ENCODE measurements around the gene PRDX6. TPM values are rescaled to one million over a fixed set of nuclear protein-coding genes. Genes with fewer than 3 reads are reported as not detected.

Gene PRDX6
- total and polyA plus RNA-seq, 10 of the 15 experiments (the other 5 are each of a cell fraction or from before 2014, with no cell fraction given): 70.7 to 230 (median 138) TPM

DNA sequence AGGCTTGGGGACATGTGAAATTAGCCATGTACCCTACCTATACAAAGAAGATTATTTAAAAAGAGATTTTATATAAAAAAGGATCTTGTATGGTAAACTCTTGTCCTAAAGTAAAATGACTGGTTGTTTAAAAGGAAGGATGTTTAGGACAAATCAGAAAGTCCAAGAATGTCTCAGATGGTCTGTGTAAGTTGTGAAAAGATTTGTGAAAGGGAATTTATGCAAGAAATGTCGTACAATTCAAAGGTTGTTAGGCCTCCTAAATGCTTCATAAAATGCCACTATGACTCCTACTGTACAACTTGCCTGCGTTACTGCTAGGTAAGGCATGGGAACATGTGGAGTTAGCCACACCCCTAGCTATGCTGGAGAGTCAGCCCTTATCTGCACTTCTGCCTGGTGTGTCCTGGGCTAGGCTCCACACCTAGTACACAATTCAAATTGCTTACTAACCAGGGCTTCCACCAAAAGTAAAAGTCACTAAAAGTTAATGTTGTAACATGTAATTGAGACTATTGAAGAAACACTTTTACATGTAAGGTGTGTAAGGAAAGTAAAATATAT, 19.7 kb downstream of the PRDX6 start:
- in situ Hi-C loops (cut with MboI) (no loop called here), intact Hi-C loops (cut with micrococcal nuclease; ENCODE audit: unreplicated experiment) (no loop called here)
- ATAC-seq (no peak), DNase-seq (ENCODE audit: low read depth, low spot score) (no peak), FAIRE-seq (no peak)
- H3K4me1 ChIP-seq (ENCODE audit: control insufficient read depth, insufficient read depth, low read length): no peaks in the 10 kb centered on the region
- ChIA-PET POLR2A (interaction anchor here (0.6 kb wide), 1 partner anchor 64 kb away, joined by 3 read pairs; no protein-coding TSS in a partner anchor), CTCF (interaction anchor here (1.0 kb wide), 1 partner anchor 9 kb away, joined by 3 read pairs; no protein-coding TSS in a partner anchor), SMC1A (ENCODE audit: uncharacterized antibody, unreplicated experiment) (no interaction called here), RAD21 (ENCODE audit: unreplicated experiment) (no interaction called here)
- no peak overlapping the region for H2AFZ ChIP-seq (ENCODE audit: control insufficient read depth, low read depth, low read length)
- no TSS peak for BruUV-seq (replicated peaks)
- H3K27me3 ChIP-seq (replicated peaks in 1 of 2; ENCODE audit: control insufficient read depth in 2 of 2, insufficient read depth in 2 of 2, low read length in 1 of 2): no peaks in the 10 kb centered on the region
- no peak overlapping the region for H3K9ac ChIP-seq (ENCODE audit: control insufficient read depth, insufficient read depth, low read length)
- H3K4me2 ChIP-seq (ENCODE audit: control insufficient read depth, insufficient read depth): no peak overlapping the region
- H3K36me3 ChIP-seq (ENCODE audit: control insufficient read depth in 2 of 2, insufficient read depth in 2 of 2, low read length in 1 of 2): no peaks in the 10 kb centered on the region
- no peak overlapping the region for H3K4me3 ChIP-seq
- no peak overlapping the region for H3K27ac ChIP-seq (ENCODE audit: control insufficient read depth, insufficient read depth)
- H4K20me1 ChIP-seq (ENCODE audit: control insufficient read depth, insufficient read depth): no peaks in the 10 kb centered on the region
- H3K79me2 ChIP-seq (ENCODE audit: control insufficient read depth, insufficient read depth, low read length): no peaks in the 10 kb centered on the region
- TF ChIP-seq POLR2AphosphoS2 (IDR thresholded peaks at IDR 0.05; ENCODE audit: low read depth, low read length) (no peak), SMAD5 (IDR thresholded peaks at IDR 0.05; ENCODE audit: low read depth) (no peak), MYC (IDR thresholded peaks at IDR 0.05; ENCODE audit: insufficient read depth, insufficient read length, insufficient replicate concordance, low read length, severe bottlenecking) (no peak), EGR1 (IDR thresholded peaks at IDR 0.05; ENCODE audit: borderline replicate concordance in 1 of 2, low read depth in 2 of 2, low read length in 2 of 2) (no peak), IKZF2 (IDR thresholded peaks at IDR 0.05) (no peak), CHD1 (IDR thresholded peaks at IDR 0.05; ENCODE audit: low read depth, low read length) (no peak)
- TF ChIP-seq, protein P1, sequence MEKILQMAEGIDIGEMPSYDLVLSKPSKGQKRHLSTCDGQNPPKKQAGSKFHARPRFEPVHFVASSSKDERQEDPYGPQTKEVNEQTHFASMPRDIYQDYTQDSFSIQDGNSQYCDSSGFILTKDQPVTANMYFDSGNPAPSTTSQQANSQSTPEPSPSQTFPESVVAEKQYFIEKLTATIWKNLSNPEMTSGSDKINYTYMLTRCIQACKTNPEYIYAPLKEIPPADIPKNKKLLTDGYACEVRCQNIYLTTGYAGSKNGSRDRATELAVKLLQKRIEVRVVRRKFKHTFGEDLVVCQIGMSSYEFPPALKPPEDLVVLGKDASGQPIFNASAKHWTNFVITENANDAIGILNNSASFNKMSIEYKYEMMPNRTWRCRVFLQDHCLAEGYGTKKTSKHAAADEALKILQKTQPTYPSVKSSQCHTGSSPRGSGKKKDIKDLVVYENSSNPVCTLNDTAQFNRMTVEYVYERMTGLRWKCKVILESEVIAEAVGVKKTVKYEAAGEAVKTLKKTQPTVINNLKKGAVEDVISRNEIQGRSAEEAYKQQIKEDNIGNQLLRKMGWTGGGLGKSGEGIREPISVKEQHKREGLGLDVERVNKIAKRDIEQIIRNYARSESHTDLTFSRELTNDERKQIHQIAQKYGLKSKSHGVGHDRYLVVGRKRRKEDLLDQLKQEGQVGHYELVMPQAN (conservative IDR thresholded peaks at IDR 0.05): no peak
- 24% methylated on average over 2 of the region's 2 CpGs for WGBS (ENCODE audit: insufficient coverage, insufficient replicate concordance, low lambda C conversion rate, missing lambda C conversion rate)
- no peaks in the 10 kb centered on the region; the same call in 2 of the 3 replicates for H3K9me3 ChIP-seq (replicated peaks; ENCODE audit: control insufficient read depth, insufficient read depth, low read length)
